ENCODE results near the gene ADNP2. TPM values are rescaled to one million over a fixed set of nuclear protein-coding genes. Genes with fewer than 3 reads are reported as not detected.

The ADNP2 gene
- total RNA-seq = 10 to 100 TPM; 17.1 to 18.9 (median 17.3) TPM

DNA sequence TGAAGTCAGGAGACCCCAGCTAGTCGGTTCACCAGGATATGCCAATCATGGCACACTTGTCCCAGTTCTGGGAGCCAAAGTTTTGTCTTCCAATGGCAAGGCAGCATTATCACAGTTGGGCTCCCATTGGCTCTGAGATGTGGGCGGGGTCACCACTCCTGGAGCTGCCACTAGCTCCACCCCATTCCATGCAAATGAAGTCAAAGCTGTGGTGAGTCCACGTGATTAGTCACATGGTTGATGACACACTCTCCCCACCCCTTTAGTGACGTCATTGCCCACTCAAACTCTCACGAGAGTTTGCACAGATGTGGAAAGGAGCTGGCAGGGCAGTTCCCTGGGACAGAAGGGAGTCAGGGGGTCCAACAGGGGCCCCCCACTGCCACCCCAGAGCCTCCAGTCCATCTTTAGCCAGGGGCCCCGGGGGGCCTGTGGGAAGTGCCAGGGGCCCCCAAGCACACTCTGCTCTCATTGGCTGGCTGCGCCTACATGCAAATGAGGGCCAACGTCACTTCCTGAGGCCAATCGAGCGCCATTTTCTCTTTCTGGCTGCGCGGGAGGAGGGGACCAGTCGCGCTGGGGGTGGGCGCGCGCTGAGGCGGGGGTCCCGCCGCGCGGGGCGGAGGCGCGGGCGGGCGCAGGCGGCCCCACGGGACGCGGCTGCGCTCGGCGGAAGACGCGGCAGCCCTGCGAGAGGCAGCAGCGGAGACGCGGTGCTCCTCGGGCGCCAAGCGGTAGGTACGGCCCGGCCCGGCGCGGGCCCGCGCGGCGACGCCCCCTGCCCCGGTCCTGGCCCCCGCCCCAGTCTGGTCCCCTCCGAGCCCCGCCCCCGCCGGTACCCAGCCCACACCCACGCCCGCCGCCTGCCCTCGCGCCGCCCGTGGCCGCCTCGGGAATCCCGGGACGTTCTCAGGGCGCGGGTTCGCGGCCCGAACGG lies at the start of gene ADNP2:
TSS of gene ADNP2 (plus strand) at position 524 of the 937 bp plus-strand sequence. CDS start 8,281 bp downstream, outside the sequence.
- Histone ChIP-seq H3K27ac (replicated peaks in 1 of 4) (peak within 1 kb of the TSS; percentile 93 to 96 (median 95)), H3K9me3 (no peaks in the 10 kb centered on the region), H3K4me3 (peak within 1 kb of the TSS; percentile 68 to 89 (median 80)), H3K4me1 (peaks cover 13 to 60% (median 38%) of the 10 kb centered on the region in 4 donors), H3K36me3 (no peaks in the 10 kb centered on the region), H3K27me3 (no peaks in the 10 kb centered on the region)
- TF ChIP-seq POLR2A (IDR thresholded peaks at IDR 0.05; ENCODE audit: low read depth) (peak; percentile 10), CTCF (IDR thresholded peaks at IDR 0.05) (no peak), EP300 (IDR thresholded peaks at IDR 0.05) (no peak), POLR2AphosphoS5 (IDR thresholded peaks at IDR 0.05) (peak; percentile 83 to 89)
- peak; percentile 97 for DNase-seq (ENCODE audit: extremely low spot score)
- intact Hi-C loops (cut with DNase I) = loop anchor here (5.0 kb wide), 1 partner anchor 72 kb away; no protein-coding TSS in a partner anchor
- 2% methylated on average over 48 of the region's 76 CpGs for WGBS

DNA sequence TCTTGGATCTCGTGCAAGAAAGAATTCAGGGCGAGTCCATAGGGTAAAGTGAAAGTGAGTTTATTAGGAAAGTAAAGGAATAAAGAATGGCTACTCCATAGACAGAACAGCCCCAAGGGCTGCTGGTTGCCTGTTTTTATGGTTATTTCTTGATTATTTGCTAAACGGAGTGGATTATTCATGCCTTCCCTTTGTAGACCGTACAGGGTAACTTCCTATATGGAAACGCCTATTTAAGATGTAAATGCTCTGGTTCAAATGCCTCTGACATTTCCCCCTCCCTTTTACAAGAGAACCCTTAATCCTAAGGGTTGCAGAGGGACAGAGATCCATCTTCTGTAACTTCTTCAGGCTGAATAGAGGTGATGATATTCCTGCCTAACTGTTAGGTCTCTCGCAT lies 49.1 kb upstream of the ADNP2 start:
- no peak for TF ChIP-seq POLR2A (IDR thresholded peaks at IDR 0.05; ENCODE audit: low read depth)
- no peak for TF ChIP-seq CTCF (IDR thresholded peaks at IDR 0.05)
- no peak for TF ChIP-seq EP300 (IDR thresholded peaks at IDR 0.05)
- no peak for TF ChIP-seq POLR2AphosphoS5 (IDR thresholded peaks at IDR 0.05)
- Histone ChIP-seq H3K27ac (replicated peaks in 1 of 4) (no peak overlapping the region), H3K9me3 (peaks cover 0 to 26% (median 10%) of the 10 kb centered on the region in 4 donors), H3K27me3 (no peaks in the 10 kb centered on the region), H3K36me3 (no peaks in the 10 kb centered on the region), H3K4me3 (no peak overlapping the region), H3K4me1 (no peaks in the 10 kb centered on the region)
- intact Hi-C loops (cut with DNase I) = no loop called here
- no peak for DNase-seq (ENCODE audit: extremely low spot score)
- 90% methylated on average over 6 of the region's 6 CpGs for WGBS

GRCh38 chr18:80065705-80066104 lies 43.4 kb upstream of the ADNP2 start:
- Histone ChIP-seq H3K27ac (replicated peaks in 1 of 4) (no peak overlapping the region), H3K4me1 (no peaks in the 10 kb centered on the region), H3K27me3 (no peaks in the 10 kb centered on the region), H3K36me3 (no peaks in the 10 kb centered on the region), H3K9me3 (peaks cover 0 to 5% (median 0%) of the 10 kb centered on the region in 4 donors), H3K4me3 (no peak overlapping the region)
- TF ChIP-seq CTCF (IDR thresholded peaks at IDR 0.05) = no peak
- no peak for TF ChIP-seq POLR2A (IDR thresholded peaks at IDR 0.05; ENCODE audit: low read depth)
- no peak for TF ChIP-seq EP300 (IDR thresholded peaks at IDR 0.05)
- no peak for TF ChIP-seq POLR2AphosphoS5 (IDR thresholded peaks at IDR 0.05)
- intact Hi-C loops (cut with DNase I) = no loop called here
- peak; percentile 19 for DNase-seq (ENCODE audit: extremely low spot score)
- WGBS = 93% methylated on average over 5 of the region's 9 CpGs

GRCh38 chr18:80067321-80067720 lies 41.7 kb upstream of the ADNP2 start:
- H3K9me3 ChIP-seq = peaks cover 0 to 4% (median 0%) of the 10 kb centered on the region in 4 donors
- H3K4me1 ChIP-seq = no peaks in the 10 kb centered on the region
- peak; percentile 90 for DNase-seq (ENCODE audit: extremely low spot score)
- H3K4me3 ChIP-seq = no peak overlapping the region
- no peaks in the 10 kb centered on the region for H3K27me3 ChIP-seq
- intact Hi-C loops (cut with DNase I) = no loop called here
- WGBS = 88% methylated on average over 8 of the region's 8 CpGs
- TF ChIP-seq POLR2AphosphoS5 (IDR thresholded peaks at IDR 0.05) (no peak), EP300 (IDR thresholded peaks at IDR 0.05) (no peak), POLR2A (IDR thresholded peaks at IDR 0.05; ENCODE audit: low read depth) (no peak), CTCF (IDR thresholded peaks at IDR 0.05) (no peak)
- no peaks in the 10 kb centered on the region for H3K36me3 ChIP-seq
- H3K27ac ChIP-seq (replicated peaks in 1 of 4) = no peak overlapping the region

All from esophagus muscularis mucosa (tissue), 4 donors.